IPS-18c (cell line): ENCODE measurements around the gene TRIM63.

ENCODE experiments used
- H3K4me3 ChIP-seq: 2 replicates; pipeline ENCODE4 v1.7.0; 2013; ENCODE audit warnings: low read depth, mild to moderate bottlenecking, low read length, moderate library complexity; ENCODE audit not compliant: insufficient read depth
- H3K9me3 ChIP-seq: one replicate; pipeline ENCODE4 v1.6.1; 2013; ENCODE audit warnings: mild to moderate bottlenecking, low read length, moderate library complexity; ENCODE audit not compliant: control insufficient read depth, insufficient read depth

Gene TRIM63

DNA sequence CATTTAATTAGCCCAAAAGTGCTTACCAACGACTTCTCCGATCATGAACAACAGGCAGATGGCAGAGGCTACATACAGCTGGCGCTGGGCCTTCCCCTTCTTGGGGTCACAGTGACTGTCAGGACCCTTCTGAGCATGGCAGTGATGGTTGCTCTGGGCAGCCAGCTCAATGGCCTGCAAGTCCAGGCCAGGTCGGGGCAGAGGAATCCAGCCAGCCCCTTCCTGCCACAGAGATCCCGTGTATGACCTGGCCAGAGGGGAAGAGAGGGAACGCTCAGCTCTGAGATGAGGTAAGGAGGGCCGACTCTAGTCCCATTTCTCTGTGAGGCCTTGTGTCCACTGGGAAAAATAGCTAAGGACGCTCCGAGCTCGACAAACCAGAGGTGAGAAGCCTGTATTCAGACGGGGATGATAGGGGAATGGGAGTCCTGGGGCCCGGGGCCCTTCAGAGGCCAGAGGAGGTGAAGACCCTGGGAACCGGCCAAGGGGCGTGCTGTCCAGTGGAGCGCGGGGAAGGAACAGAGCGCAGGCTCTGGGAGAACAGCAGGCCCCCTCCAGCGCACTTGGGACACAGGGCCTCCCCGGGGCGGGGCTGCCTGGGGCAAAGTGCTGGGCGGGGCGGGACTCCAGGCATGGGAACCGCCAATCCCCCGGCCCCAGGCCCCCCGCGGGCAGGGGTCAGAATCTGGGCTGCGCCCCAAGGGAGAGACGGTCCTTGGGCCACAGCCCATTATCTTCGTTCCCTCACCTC lies 22.3 kb downstream of the TRIM63 start:
- peak overlapping the region; percentile 49 for H3K4me3 ChIP-seq
- H3K9me3 ChIP-seq = no peaks in the 10 kb centered on the region

DNA sequence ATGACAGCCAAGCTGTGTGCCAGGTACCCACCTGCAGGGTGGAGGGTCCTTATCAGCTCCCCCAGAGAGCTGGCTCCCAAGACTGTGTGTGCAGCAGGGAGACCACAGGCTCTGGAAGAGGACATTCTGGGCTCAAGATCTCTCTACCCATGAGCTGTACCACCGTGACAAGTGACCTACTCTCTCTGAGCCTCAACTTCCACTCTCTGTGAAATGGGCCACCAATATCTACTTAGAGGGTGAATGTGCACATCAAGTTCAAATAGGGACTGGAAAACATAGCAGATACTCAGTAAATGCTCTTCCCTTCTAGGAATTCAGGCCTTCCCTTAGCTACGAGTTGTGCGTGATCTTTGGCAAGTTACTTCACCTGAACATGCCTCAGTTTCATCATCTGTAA lies 23.0 kb downstream of the TRIM63 start:
- Histone ChIP-seq H3K9me3 (no peaks in the 10 kb centered on the region), H3K4me3 (no peak overlapping the region)

DNA sequence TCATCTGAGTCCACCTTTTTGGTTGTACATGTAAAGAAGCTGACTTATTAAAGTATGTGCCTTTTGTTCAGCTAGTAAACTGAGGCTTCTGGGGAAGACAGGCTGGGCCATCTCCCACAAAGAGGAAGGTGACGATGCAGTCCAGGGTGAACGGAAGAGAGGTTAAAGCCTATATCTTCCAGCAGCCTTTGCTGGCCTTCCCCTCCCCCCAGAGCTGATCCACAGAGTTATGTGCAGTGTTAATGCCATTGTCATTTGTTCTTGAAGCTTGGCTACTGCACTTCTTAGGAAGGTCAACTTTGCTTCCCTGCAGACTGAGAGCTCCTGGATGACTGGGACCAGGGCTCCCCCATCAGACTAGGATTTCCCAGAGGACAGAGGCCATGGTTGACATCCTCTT lies 23.7 kb downstream of the TRIM63 start:
- H3K9me3 ChIP-seq = no peaks in the 10 kb centered on the region
- no peak overlapping the region for H3K4me3 ChIP-seq

DNA sequence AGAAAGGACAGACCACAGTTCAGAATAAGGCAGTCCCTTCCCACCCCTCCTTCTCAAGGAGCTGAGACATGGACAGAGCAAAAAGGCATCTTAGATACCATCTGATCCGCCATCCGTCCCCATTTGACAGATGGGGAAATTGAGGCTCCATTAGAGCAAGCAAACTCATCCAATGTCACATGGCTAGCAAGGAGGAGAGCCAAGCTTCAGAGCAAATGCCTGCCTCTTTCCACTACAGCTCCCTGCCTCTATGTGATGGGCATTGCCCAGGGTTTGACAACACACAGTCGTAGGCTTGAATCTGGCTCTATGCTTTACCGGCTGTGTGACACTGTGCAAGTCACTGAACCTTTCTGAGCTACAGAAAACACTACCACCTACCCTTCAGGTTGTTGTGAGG lies 25.5 kb downstream of the TRIM63 start:
- Histone ChIP-seq H3K4me3 (no peak overlapping the region), H3K9me3 (no peaks in the 10 kb centered on the region)

DNA sequence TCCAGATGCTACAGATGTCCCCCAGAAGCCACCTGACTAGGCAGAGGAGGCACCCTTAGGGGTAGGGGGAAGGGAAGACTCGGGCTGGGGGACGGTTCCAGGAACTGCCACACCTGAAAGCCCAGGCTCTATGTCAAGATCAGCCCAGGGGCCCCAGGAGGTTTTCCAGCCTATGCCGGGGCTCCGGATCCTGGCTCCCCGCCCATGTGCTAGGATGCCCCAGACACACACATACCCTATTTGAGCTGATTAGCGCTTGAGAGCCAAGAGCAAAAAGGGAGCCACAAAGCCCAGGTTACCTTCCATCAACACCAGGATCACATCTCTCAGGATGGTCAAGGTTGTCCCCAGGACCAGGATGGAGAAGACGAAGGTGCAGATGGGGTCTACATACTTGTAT lies 26.0 kb downstream of the TRIM63 start:
- Histone ChIP-seq H3K4me3 (no peak overlapping the region), H3K9me3 (no peaks in the 10 kb centered on the region)

DNA sequence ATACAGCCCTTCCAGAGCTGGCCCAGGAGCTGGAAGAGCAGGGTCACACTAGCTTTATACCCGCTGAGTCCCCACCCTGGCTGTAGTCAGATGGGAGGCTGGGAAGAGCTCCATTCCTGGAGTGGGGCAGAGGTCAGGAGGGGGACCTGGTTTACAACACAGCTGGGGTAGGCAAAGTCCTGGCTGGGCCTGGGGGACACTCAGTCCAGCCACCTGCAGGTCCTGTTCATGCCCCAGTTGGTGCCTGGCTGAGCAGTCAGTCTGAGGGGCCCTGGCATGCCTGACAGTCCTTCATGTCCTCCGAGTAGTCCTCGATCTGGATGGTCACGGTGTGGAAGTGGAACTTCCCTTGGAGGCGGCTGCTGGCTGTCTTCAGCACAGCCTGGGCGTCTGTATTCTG lies 28.5 kb downstream of the TRIM63 start:
- no peaks in the 10 kb centered on the region for H3K9me3 ChIP-seq
- no peak overlapping the region for H3K4me3 ChIP-seq

DNA sequence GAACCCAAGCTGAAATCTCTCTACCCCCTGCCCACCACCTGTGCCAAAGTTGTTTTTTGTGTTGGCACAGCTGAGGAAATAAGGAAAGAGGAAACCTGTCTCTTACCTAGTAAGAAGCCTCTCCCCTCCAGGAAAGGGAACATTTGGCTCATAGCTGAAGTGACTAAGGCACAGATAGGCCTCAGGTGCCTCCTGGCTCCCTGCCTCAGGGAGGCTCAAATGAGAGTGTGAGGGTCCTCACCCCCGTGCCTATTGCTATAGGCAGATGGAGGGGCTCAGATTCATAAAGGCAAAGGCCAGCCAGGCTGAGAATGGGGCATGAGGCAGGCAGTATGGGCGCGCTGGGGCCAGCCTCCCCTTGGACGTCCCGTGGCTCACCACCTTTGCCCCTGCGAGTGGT lies 29.0 kb downstream of the TRIM63 start:
- Histone ChIP-seq H3K9me3 (no peaks in the 10 kb centered on the region), H3K4me3 (no peak overlapping the region)

DNA sequence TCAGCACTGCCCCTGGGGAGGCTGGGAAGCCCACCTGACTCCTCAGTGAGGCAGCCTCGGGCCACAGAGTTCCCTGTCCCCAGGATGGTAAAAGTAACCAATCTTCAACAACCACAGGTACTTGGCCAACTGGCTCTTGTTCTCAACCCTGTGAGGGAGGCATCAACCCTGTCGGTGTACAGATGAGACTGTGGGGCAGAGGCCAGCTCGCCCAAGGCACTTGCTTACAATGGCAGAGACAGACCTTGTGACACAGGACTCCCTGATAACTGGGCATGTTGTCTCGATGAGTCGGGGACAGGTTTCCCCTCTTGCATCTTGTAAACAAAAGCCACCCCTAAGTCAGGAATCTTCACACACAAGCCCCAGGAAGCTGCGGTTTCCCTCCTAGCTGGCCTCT lies 29.5 kb downstream of the TRIM63 start:
- H3K4me3 ChIP-seq = no peak overlapping the region
- H3K9me3 ChIP-seq = no peaks in the 10 kb centered on the region

DNA sequence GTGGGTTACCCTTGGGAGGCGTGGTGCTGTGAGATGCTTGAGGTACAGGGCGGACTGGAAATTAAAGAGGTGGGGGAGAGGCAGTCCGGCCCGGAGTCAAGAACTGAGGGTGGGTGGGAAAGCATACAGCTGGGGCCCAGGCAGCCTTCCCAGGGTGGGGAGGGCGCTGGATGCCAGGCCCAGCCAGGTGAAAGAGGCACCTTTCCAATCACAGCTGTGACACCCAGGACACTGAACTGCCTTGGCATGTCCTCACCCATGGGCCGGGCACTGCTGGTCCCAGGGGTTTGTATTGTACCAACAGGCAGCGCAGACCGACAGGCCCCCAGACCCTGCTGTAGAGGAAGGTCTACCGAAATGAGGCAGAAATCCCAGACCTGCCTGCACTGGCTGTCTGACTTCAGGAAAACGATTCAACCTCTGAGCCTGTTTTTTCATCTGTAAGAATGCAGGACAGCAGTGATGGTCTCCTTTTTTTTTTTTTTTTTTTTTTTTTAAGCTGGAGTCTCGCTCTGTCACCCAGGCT lies 30.6 kb downstream of the TRIM63 start:
- Histone ChIP-seq H3K9me3 (no peaks in the 10 kb centered on the region), H3K4me3 (no peak overlapping the region)

DNA sequence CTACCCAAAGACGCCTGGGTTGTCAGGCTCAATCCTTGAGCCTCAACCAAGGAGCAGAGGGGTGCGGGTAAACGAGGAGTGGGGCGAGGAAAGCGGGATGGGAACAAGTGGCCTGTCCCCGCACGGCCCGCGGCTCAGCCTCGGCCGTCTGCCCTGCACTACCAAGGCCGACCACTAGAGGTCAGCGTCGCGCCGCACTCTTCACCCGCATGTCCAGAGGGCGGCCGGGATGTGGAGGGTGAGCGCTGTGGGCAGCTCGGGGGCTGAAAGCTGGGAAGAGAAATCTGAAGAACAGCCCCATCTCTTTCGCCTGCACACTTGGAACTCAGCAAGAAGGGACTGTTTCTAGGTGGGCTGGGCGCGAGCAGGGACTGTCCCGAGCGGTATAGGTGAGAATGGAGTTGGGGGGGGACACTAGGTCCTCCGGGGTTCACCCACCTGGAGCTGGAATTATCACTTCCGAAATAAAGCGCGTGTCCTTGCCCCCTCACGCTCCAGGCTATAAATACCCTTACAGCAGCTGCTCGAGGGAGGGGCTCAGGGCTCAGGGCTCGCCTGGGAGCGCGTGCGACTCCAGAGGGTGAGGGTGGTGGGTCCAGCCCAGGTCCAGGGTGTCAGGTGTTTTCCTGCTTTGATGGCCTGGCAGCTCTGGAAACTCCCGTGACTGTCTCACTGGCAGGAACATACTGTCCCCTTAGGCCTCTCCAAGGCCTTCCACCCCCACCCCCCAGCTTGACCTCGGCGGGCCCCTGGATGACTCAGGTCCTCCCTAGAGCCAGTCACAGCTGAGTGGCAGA lies 31.3 kb downstream of the TRIM63 start:
- Histone ChIP-seq H3K9me3 (no peaks in the 10 kb centered on the region), H3K4me3 (peak overlapping the region; percentile 93)

DNA sequence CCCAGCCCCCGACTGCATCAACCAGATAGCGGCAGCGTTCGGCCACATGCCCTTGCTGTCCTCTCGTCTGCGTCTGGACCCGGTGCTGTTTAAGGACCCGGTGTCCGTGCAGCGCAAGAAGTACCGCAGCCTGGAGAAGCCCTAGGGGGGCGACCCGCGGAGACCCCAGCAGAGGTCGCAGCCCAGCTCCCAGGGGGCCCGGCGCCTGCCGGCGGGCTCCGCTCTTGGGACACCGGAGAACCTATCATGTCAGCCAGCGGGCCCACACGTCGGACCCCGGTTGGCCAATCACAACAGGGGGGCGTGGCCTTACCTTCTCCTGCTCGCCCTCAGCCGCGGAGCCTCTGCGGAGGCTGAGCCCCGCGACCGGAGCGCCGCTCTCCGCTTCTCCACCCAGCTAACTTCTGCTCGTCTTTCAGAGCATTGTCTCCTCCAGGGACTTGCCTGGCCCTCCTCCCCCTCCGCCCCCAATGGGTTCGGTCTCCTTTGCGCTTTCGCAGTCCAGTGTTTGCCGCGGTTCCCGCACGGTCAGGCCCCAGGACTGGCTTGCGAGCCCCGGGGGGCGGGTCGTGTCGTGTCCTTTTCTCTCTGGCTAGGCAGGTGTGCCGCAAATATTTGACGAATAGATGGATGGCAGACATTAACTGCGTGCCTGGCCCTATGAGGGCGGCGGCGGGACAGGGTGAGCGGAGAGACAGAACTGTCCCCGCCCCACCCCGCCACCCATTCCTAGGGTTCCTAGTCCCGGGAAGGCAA lies 32.0 kb downstream of the TRIM63 start:
- Histone ChIP-seq H3K9me3 (no peaks in the 10 kb centered on the region), H3K4me3 (peak overlapping the region; percentile 93)

DNA sequence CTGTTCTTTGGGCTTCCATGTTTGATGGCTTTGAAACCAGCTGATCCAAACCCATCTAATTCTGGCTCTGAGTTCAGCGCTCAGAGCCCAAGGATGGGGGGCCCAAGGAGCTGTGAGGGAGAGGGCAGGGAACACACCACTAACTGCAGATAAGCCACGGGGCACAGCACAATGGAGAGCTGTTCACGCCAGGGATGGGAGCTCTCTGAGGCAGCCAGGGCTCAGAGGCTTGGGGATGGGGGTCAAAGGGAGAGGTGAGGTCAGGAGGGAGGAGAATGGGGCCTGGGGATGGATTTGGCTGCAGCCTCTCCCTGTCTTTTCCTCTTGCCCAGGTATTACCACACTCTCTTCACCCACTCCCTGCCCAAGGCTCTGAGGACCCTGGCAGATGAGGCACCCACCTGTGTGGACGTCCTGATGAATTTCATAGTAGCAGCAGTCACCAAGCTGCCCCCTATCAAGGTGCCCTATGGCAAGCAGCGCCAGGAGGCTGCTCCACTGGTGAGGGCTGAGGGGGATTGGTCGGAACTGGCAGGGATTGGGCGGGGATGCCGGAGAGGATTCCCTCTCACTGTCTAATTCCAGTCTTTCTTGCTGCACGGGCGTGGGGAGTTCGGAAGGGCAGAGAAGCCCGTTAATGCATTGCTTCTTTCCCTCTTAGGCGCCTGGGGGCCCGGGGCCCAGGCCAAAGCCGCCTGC lies 32.8 kb downstream of the TRIM63 start:
- Histone ChIP-seq H3K4me3 (peak overlapping the region; percentile 93), H3K9me3 (no peaks in the 10 kb centered on the region)

DNA sequence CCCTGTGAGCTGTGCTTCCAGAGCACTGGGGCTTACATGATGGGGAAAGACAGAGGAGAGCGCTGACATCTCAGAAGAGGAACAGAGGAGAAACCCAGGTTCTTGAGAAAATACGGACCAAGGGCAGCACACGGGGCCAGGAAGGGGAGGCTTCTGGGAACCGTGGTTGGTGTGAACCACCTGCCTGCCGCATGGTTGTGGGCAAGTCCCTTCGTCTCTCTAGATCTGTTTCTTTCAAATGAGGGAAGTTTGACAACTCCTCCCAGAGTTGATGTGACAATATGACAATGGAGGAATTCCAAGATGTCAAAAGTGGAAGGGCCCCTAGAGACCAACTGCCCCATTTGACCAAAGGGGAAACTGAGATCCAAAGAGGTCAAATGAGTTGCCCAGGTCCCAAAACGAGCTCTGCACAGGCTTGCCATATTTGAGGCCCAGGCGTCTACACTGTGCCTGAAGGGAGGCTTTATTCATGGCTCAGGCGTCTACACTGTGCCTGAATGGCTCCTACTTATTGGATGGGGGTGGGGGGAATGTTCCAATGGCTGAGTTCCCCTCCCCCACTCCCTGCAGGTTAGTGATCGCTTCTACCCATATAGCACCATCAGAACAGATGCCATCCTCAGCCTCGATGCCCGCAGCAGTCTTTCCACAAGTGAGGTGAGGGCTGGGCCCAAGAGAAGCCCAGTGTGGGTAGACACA lies 34.6 kb downstream of the TRIM63 start:
- H3K4me3 ChIP-seq = no peak overlapping the region
- no peaks in the 10 kb centered on the region for H3K9me3 ChIP-seq

DNA sequence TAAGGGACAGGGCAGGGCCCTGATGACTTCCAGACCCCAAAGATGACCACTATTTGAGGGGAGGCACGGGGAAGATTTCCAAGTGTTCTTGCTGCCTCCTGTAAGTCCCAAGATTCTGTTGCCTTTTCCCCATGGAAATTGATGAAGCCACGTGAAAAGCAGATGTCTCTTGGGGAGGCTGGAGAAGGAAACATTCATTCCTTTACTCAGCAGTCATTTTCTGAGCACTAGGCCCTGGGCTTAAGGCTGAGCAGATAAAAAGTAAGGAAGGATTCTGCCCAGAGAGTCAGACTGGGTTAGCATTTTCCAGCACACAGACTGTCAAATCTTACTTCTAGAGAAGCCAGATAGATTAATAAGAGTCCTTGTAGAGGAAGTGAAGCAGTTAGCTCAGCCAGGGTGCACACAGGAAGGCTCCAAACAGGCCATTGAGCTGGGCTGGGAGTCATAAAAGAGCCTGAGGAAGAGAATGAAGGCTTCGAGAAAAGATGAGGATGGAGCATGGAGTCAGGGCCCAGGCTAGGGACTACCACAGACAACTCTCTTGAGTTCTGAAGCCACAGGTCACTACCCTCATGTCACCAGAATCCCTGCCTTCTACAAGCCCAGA lies 35.7 kb downstream of the TRIM63 start:
- no peaks in the 10 kb centered on the region for H3K9me3 ChIP-seq

DNA sequence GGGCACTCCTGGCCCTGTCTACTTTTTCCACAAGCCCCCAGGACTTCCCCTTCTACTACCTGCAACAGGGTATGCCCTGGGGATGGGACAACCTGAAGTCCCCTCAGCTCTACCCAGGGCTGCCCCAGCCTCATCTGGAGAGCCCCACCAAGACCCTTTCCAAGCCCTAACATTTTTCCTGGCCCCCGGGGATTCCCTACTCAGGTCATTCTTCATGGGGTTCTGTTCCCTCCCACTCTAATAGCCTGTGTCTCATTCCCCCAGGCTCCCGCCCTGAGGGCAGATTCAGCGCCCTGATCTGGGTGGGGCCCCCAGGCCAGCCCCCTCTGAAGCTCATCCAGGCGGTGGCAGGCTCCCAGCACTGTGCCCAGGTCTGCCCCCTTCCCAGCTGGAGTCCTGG lies 36.2 kb downstream of the TRIM63 start:
- H3K4me3 ChIP-seq = no peak overlapping the region
- no peaks in the 10 kb centered on the region for H3K9me3 ChIP-seq

More for the DNA sequence above, 35.7 kb downstream of the TRIM63 start:
- H3K4me3 ChIP-seq = no peak overlapping the region

DNA sequence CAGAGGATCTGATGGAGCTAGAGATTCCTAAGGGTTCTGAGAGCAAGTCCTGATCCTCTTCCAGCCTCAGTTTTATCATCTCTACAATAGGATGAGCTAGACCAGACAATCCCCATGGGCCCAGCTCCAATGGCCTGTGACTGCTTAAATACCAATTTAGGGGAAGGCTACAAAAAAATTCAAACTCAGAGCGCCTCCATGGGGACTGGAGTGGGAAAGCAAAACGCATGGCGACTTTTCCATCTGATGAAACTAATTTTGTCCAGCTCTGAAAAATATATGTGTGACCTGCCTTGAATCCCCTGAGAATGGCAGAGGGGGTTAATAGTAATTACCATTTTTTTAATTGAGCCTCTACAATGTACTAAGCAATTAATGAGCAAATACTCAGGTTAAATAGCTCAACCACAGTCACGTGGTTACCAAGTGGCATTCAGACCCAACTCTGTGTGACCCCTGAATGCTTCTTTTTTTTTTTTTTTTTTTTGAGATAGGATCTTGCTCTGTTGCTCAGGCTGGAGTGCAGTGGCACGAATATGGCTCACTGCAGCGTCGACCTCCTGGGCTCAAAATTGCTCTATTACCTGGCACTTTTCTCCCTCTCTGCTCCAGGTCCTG lies 37.5 kb downstream of the TRIM63 start:
- Histone ChIP-seq H3K4me3 (no peak overlapping the region), H3K9me3 (no peaks in the 10 kb centered on the region)
